CD4-positive, alpha-beta memory T cell (primary cell): ENCODE measurements around the gene KCTD16. TPM values are rescaled to one million over a fixed set of nuclear protein-coding genes. Genes with fewer than 3 reads are reported as not detected.
A peak's percentile ranks its signal among the peaks of the same experiment; 100 is the strongest.

Experiments used
- CTCF ChIA-PET: fragments of 350-600 bp; sonication (Branson Sonifier 250); formaldehyde crosslinking; loops from one replicate; lab custom pipeline; 2021; ENCODE audit warnings: inconsistent platforms; ENCODE audit not compliant: partially characterized antibody; lab: Charles Lee
- POLR2A ChIA-PET: fragments of 350-600 bp; sonication (Branson Sonifier 250); formaldehyde crosslinking; loops from one replicate; lab custom pipeline; 2021; ENCODE audit not compliant: partially characterized antibody; lab: Charles Lee
- DNase-seq, 5 donors: peaks; one replicate each; pipeline versions ENCODE4 v3.0.0 to v3.0.0-alpha.2; 2020 to 2022; ENCODE audit warnings: mixed read lengths in 1 of 5
- H3K27ac ChIP-seq: one replicate; pipeline ENCODE4 v1.7.0; 2013; ENCODE audit warnings: low read depth, low read length
- H3K27me3 ChIP-seq: 2 replicates; pipeline ENCODE4 v1.7.0; 2013; ENCODE audit warnings: mild to moderate bottlenecking, low read length, moderate library complexity; ENCODE audit not compliant: insufficient read depth
- H3K36me3 ChIP-seq: 2 replicates; pipeline ENCODE4 v1.7.0; 2013; ENCODE audit warnings: mild to moderate bottlenecking, low read length, moderate library complexity; ENCODE audit not compliant: insufficient read depth
- H3K4me1 ChIP-seq: 2 replicates; pipeline ENCODE4 v1.7.0; 2013; ENCODE audit warnings: mild to moderate bottlenecking, low read length, moderate library complexity; ENCODE audit not compliant: insufficient read depth
- H3K4me3 ChIP-seq, 2 donors: one replicate each; pipeline ENCODE4 v1.7.0; 2013; ENCODE audit warnings: low read length in 2 of 2, mild to moderate bottlenecking in 1 of 2
- H3K9me3 ChIP-seq, 2 donors: one replicate each; pipeline ENCODE4 v1.7.0; 2013; ENCODE audit warnings: low read length in 2 of 2, control low read depth in 1 of 2; ENCODE audit not compliant: control insufficient read depth in 1 of 2
- H3K27ac Mint-ChIP-seq, 7 donors: one replicate each; pipeline ENCODE4 v1.8.0; 2020 to 2021; ENCODE audit warnings: mixed read lengths in 7 of 7, mild to moderate bottlenecking in 6 of 7, inconsistent platforms in 3 of 7, moderate library complexity in 3 of 7
- H3K27me3 Mint-ChIP-seq, 2 donors: one replicate each; pipeline ENCODE4 v1.8.0; 2020 to 2021; ENCODE audit warnings: mixed read lengths in 2 of 2
- H3K36me3 Mint-ChIP-seq, 2 donors: one replicate each; pipeline ENCODE4 v1.8.0; 2020 to 2021; ENCODE audit warnings: mixed read lengths in 2 of 2, inconsistent platforms in 1 of 2, mild to moderate bottlenecking in 1 of 2
- H3K4me1 Mint-ChIP-seq, 4 donors: one replicate each; pipeline ENCODE4 v1.8.0; 2020 to 2021; ENCODE audit warnings: mixed read lengths in 4 of 4, mild to moderate bottlenecking in 1 of 4
- H3K4me3 Mint-ChIP-seq, 8 donors: one replicate each; pipeline ENCODE4 v1.8.0; 2020 to 2021; ENCODE audit warnings: mixed read lengths in 8 of 8, mild to moderate bottlenecking in 7 of 8, moderate library complexity in 6 of 8, inconsistent platforms in 3 of 8
- H3K9me3 Mint-ChIP-seq, 8 donors: one replicate each; pipeline ENCODE4 v1.8.0; 2020 to 2021; ENCODE audit warnings: mixed read lengths in 8 of 8, mild to moderate bottlenecking in 5 of 8, inconsistent platforms in 3 of 8, moderate library complexity in 1 of 8
- intact Hi-C: fragments of 100-400 bp; cut with micrococcal nuclease; formaldehyde crosslinking; loops from one replicate; pipeline ENCODE4 v1.15.1; 2023
- polyA plus RNA-seq, 2 donors: library from polyadenylated mRNA; unstranded; fragments of 300-500 nt; fragmentation: Illumina TruSeq; gene quantifications; one replicate each; pipeline ENCODE4 v1.2.3, GENCODE V29; 2021
- total RNA-seq, 2 experiments: library from RNA; stranded (reverse); gene quantifications; one replicate each; pipeline ENCODE4 v1.2.3, GENCODE V29; 2021

The KCTD16 gene
- total and polyA plus RNA-seq, 4 experiments from 2014 or later, result 0.03 to 0.20 (median 0.14) TPM; not detected in 1

DNA sequence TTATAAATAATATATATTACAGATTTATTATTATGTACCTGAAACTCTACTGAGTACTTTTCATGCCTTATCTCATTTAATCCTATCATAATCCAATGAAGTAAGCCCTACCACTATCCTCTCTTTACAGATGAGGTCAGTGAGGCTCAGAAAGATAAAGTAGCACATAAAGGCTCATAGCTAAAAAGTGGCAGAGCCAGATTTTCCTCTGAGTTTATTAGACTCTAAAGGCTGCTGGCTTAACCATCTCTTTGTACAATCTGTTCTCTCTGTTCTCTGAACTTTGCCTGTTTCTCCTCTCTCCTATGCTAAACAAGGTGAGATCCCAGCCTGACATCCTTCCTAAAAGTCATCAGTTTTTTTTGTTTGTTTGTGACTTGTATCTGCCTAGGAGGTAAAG lies 311.2 kb downstream of the KCTD16 start:
- Histone ChIP-seq H3K27me3 (no peaks in the 10 kb centered on the region), H3K4me1 (no peaks in the 10 kb centered on the region), H3K9me3 (no peaks in the 10 kb centered on the region), H3K27ac (no peak overlapping the region), H3K4me3 (no peak overlapping the region), H3K36me3 (no peaks in the 10 kb centered on the region)
- DNase-seq, result no peak
- Mint-ChIP-seq H3K4me3 (no peak overlapping the region), H3K4me1 (no peaks in the 10 kb centered on the region), H3K27me3 (no peaks in the 10 kb centered on the region), H3K27ac (no peak overlapping the region), H3K36me3 (no peaks in the 10 kb centered on the region), H3K9me3 (peaks cover 0 to 2% (median 0%) of the 10 kb centered on the region in 8 donors)
- intact Hi-C loops, result no loop called here
- ChIA-PET CTCF (no interaction called here), POLR2A (no interaction called here)

DNA sequence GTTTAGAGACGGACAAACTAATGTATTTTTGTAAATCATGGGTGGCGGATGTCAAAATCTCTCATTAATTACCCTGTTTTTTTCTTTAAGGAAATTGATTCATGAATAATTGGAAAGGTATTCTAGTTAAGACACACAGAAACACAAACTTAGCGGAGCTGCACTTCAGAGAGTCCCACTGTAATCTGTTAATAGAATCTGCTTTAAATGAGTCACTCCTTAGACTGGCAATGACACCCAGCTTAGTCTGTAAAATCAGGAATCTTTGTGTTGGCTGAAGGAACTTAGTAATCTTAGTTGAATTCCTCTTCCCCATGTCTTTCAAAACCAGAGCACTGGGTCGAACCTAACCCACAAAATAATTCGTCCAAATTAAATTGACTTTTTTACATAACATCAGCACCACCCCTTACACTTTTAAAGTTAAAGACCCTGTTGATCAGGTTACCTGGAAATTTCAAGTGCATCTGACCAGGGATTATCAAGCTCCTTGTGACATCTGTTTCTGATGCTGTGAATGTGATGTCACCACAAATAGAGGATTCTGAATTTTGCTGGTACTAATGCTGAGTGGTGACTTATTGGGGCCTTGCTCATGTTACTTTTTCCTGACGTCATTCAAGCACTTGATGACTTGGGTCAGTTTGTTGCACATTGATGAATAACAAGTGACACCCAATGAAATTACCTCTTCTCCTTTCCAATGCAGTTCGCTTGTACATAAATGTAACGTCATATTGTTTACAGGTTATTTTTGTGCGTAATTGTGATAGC lies 313.6 kb downstream of the KCTD16 start:
- intact Hi-C loops, result no loop called here
- no peaks in the 10 kb centered on the region for H3K36me3 ChIP-seq
- no peaks in the 10 kb centered on the region for H3K27me3 Mint-ChIP-seq
- ChIA-PET CTCF (no interaction called here), POLR2A (no interaction called here)
- no peaks in the 10 kb centered on the region for H3K9me3 ChIP-seq
- H3K4me1 Mint-ChIP-seq, result no peaks in the 10 kb centered on the region
- no peaks in the 10 kb centered on the region for H3K4me1 ChIP-seq
- H3K27ac Mint-ChIP-seq, result no peak overlapping the region
- H3K27me3 ChIP-seq, result no peaks in the 10 kb centered on the region
- no peaks in the 10 kb centered on the region for H3K36me3 Mint-ChIP-seq
- DNase-seq, result no peak
- H3K4me3 Mint-ChIP-seq, result no peak overlapping the region
- peaks cover 0 to 9% (median 4%) of the 10 kb centered on the region in 8 donors for H3K9me3 Mint-ChIP-seq
- no peak overlapping the region for H3K27ac ChIP-seq
- no peak overlapping the region for H3K4me3 ChIP-seq

DNA sequence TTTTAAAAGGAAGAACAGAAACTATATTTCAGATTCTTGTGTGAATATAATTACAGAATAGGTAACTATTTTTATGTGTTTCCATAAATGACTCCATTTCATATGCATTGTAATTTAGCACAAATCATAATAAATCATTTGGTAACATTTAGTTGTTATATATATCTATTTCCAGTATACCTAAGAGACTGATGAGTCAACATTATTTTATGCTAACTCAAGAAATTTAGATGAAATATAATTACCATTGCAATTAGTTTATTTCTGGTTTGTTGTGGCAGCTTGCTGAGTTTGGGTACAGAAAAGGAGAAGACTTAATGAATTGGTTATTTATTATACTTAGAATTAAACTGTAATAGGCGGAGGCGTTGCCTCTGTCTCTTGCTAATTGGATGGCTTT lies 314.9 kb downstream of the KCTD16 start:
- Histone ChIP-seq H3K36me3 (no peaks in the 10 kb centered on the region), H3K9me3 (no peaks in the 10 kb centered on the region), H3K27ac (no peak overlapping the region), H3K4me1 (no peaks in the 10 kb centered on the region), H3K4me3 (no peak overlapping the region), H3K27me3 (no peaks in the 10 kb centered on the region)
- Mint-ChIP-seq H3K27me3 (no peaks in the 10 kb centered on the region), H3K9me3 (peaks cover 0 to 13% (median 10%) of the 10 kb centered on the region in 8 donors), H3K36me3 (no peaks in the 10 kb centered on the region), H3K4me3 (no peak overlapping the region), H3K4me1 (no peaks in the 10 kb centered on the region), H3K27ac (no peak overlapping the region)
- ChIA-PET CTCF (no interaction called here), POLR2A (no interaction called here)
- DNase-seq, result no peak
- intact Hi-C loops, result no loop called here

DNA sequence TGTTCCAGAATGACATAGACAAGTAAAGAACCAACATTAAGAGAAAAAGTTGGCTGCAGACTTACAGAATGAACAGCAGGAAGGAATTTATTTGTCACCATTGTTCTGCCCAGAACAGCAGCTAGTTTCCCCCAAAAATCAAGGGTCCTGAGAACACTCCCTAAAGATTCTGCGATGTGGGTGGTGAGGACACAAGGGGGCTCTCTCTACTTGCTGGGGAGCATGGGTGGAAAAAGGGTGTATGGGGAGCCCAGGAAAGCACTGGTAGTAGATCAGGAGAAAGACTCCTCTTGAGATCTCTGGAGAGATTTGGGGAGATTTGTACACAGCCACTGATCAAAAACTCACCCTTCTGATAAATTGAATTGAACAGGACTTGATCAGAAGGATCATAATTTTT lies 316.5 kb downstream of the KCTD16 start:
- H3K4me3 ChIP-seq, result no peak overlapping the region
- Mint-ChIP-seq H3K4me3 (no peak overlapping the region), H3K27me3 (no peaks in the 10 kb centered on the region), H3K9me3 (peaks cover 0 to 19% (median 14%) of the 10 kb centered on the region in 8 donors), H3K4me1 (no peaks in the 10 kb centered on the region), H3K36me3 (no peaks in the 10 kb centered on the region), H3K27ac (no peak overlapping the region)
- H3K4me1 ChIP-seq, result no peaks in the 10 kb centered on the region
- intact Hi-C loops, result no loop called here
- peak in 1 of 5 donors; percentile 2 for DNase-seq
- POLR2A ChIA-PET, result no interaction called here
- H3K36me3 ChIP-seq, result no peaks in the 10 kb centered on the region
- H3K27ac ChIP-seq, result no peak overlapping the region
- no peaks in the 10 kb centered on the region for H3K9me3 ChIP-seq
- H3K27me3 ChIP-seq, result no peaks in the 10 kb centered on the region
- CTCF ChIA-PET, result no interaction called here

DNA sequence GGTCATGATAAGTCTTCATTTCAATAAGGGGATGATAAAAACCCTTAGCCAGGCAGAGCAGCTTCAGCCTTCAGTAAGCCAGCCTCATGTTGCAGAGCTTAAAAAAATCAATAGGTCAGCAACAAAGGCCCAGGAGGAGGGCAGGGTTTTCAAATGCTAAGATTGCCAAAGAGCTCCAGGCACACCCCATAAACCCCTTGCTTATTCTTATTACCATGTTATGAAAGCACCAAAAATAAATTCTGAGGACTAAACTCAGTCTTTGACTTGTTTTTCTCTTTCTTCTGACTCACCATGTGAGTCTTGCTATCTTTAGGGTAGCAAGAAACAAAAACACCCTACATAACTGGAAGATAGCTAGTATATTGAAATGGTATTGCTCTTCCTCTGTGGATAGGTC lies 317.1 kb downstream of the KCTD16 start:
- Histone ChIP-seq H3K4me3 (no peak overlapping the region), H3K36me3 (no peaks in the 10 kb centered on the region), H3K9me3 (no peaks in the 10 kb centered on the region), H3K27ac (no peak overlapping the region), H3K27me3 (no peaks in the 10 kb centered on the region), H3K4me1 (no peaks in the 10 kb centered on the region)
- CTCF ChIA-PET, result no interaction called here
- no peaks in the 10 kb centered on the region for H3K27me3 Mint-ChIP-seq
- H3K9me3 Mint-ChIP-seq, result peaks cover 0 to 19% (median 15%) of the 10 kb centered on the region in 8 donors
- intact Hi-C loops, result no loop called here
- no peaks in the 10 kb centered on the region for H3K36me3 Mint-ChIP-seq
- H3K4me1 Mint-ChIP-seq, result no peaks in the 10 kb centered on the region
- H3K4me3 Mint-ChIP-seq, result no peak overlapping the region
- POLR2A ChIA-PET, result no interaction called here
- no peak overlapping the region for H3K27ac Mint-ChIP-seq
- no peak for DNase-seq

DNA sequence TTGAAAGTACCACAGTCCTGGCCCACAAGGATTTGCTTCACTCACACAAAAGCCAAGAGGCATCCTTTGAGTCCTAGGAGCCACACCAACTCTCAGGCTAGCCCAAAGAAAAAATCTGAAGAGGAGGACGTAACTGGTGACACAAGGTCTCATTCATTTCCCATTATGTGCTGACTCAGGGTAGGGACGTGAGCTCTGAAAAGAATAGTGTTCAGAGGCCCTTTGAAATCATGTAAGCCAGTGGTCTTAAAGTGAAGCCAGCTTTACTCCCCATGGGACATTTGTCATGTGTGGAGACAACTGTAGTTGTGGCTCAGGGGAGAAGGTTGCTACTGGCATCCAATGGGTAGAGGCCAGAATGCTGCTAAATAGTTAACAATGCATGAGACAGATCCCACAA lies 332.4 kb downstream of the KCTD16 start:
- Mint-ChIP-seq H3K36me3 (no peaks in the 10 kb centered on the region), H3K27me3 (no peaks in the 10 kb centered on the region), H3K9me3 (peaks cover 0 to 29% (median 5%) of the 10 kb centered on the region in 8 donors), H3K27ac (no peak overlapping the region), H3K4me3 (no peak overlapping the region), H3K4me1 (no peaks in the 10 kb centered on the region)
- no peak for DNase-seq
- intact Hi-C loops, result no loop called here
- ChIA-PET CTCF (no interaction called here), POLR2A (no interaction called here)
- Histone ChIP-seq H3K27ac (no peak overlapping the region), H3K9me3 (no peaks in the 10 kb centered on the region), H3K36me3 (no peaks in the 10 kb centered on the region), H3K27me3 (no peaks in the 10 kb centered on the region), H3K4me1 (no peaks in the 10 kb centered on the region), H3K4me3 (no peak overlapping the region)

DNA sequence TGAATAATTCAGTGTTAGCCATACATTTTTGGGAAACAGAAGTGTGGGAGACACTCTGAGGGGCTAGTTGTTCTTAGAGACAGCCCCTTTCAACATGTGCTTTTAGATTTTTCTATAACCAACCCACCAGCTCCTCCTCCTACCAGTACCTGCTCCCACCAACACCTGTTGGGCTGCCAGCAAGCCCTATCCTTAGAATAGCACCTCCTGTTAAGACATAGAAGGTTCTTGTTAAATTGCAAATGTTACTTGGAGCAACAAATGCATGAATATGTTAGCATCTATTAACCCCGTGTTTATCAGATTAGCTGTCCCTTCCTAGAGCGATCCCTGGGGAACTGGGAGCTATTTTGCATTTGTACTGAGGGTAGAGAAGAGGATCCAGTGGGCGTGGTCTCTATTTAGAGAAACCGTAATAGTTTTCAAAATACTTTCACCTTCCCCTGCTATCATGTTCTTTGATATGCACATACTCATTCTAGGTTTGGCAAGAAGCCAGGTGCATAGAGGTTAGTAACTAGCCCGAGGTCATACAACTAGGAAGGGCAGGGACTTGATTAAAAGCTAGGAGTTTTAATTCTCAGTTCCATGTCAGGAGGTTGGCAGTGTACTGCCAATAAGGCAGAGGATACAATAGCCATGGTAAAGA lies 334.4 kb downstream of the KCTD16 start:
- intact Hi-C loops, result no loop called here
- Mint-ChIP-seq H3K27ac (no peak overlapping the region), H3K9me3 (peaks cover 0 to 13% (median 3%) of the 10 kb centered on the region in 8 donors), H3K27me3 (no peaks in the 10 kb centered on the region), H3K36me3 (no peaks in the 10 kb centered on the region), H3K4me3 (no peak overlapping the region), H3K4me1 (no peaks in the 10 kb centered on the region)
- Histone ChIP-seq H3K9me3 (no peaks in the 10 kb centered on the region), H3K36me3 (no peaks in the 10 kb centered on the region), H3K4me1 (no peaks in the 10 kb centered on the region), H3K27ac (no peak overlapping the region), H3K27me3 (no peaks in the 10 kb centered on the region), H3K4me3 (no peak overlapping the region)
- ChIA-PET POLR2A (no interaction called here), CTCF (no interaction called here)
- DNase-seq, result no peak
